DOHH2 (cell line): ENCODE results near the gene ASPRV1.

Source experiments
- H3F3A ChIP-seq: fragments of 200-600 bp; sonication (generic), shearing (Covaris generic); 2 replicates; pipeline ENCODE4 v1.6.0; 2016; ENCODE audit warnings: antibody characterized with exemption, mild to moderate bottlenecking; ENCODE audit not compliant: control insufficient read depth, insufficient read depth
- H3K27ac ChIP-seq: fragments of 200-600 bp; sonication (generic); 2 replicates; pipeline ENCODE4 v1.5.1; 2014; ENCODE audit warnings: low read depth, mild to moderate bottlenecking, low read length, moderate library complexity
- H3K27me3 ChIP-seq: fragments of 200-600 bp; sonication (generic); 2 replicates; pipeline ENCODE4 v1.6.1; 2014; ENCODE audit warnings: mild to moderate bottlenecking, low read length, mixed read lengths; ENCODE audit not compliant: control insufficient read depth
- H3K36me3 ChIP-seq: fragments of 200-600 bp; sonication (generic); 2 replicates; pipeline ENCODE4 v1.6.1; 2014; ENCODE audit warnings: mild to moderate bottlenecking, low read length, moderate library complexity, mixed read lengths; ENCODE audit not compliant: control insufficient read depth
- H3K4me1 ChIP-seq: fragments of 200-600 bp; sonication (generic); 2 replicates; pipeline ENCODE4 v1.6.1; 2014; ENCODE audit warnings: mild to moderate bottlenecking, low read length, mixed read lengths; ENCODE audit not compliant: control insufficient read depth
- H3K4me2 ChIP-seq: fragments of 200-600 bp; sonication (generic); 2 replicates; pipeline ENCODE4 v1.6.0; 2014; ENCODE audit warnings: mild to moderate bottlenecking, low read length, moderate library complexity
- H3K4me3 ChIP-seq: fragments of 200-600 bp; sonication (generic); 2 replicates; pipeline ENCODE4 v1.5.1; 2014; ENCODE audit warnings: mild to moderate bottlenecking, low read length, mixed read lengths
- H3K79me2 ChIP-seq: fragments of 200-600 bp; sonication (generic); 2 replicates; pipeline ENCODE4 v1.6.1; 2014; ENCODE audit warnings: mild to moderate bottlenecking, low read length, mixed read lengths; ENCODE audit not compliant: control insufficient read depth
- H3K9me2 ChIP-seq: fragments of 200-600 bp; sonication (generic); replicated peaks from 2 replicates; pipeline ENCODE4 v1.6.1; 2014; ENCODE audit warnings: mild to moderate bottlenecking, low read length, mixed read lengths; ENCODE audit not compliant: control insufficient read depth
- H3K9me3 ChIP-seq: fragments of 200-600 bp; sonication (generic); 2 replicates; pipeline ENCODE4 v1.6.1; 2014; ENCODE audit warnings: antibody characterized with exemption, low read length, mixed read lengths; ENCODE audit not compliant: control insufficient read depth, insufficient read depth
- H4K20me1 ChIP-seq: fragments of 200-600 bp; sonication (generic); 2 replicates; pipeline ENCODE4 v1.6.0; 2014; ENCODE audit warnings: low read depth, mild to moderate bottlenecking, antibody characterized with exemption, low read length, moderate library complexity; ENCODE audit not compliant: control insufficient read depth, insufficient read depth
- EZH2phosphoT487 ChIP-seq: fragments of 200-600 bp; sonication (generic); IDR thresholded peaks from 2 replicates; pipeline ENCODE4 v1.6.1; 2017; ENCODE audit warnings: borderline replicate concordance, mild to moderate bottlenecking, antibody characterized with exemption, low read length, moderate library complexity, mixed read lengths
- TF ChIP-seq, protein P1 (sequence below): fragments of 200-600 bp; sonication (generic); IDR thresholded peaks from one replicate; pipeline ENCODE4 v1.5.1; 2014; ENCODE audit warnings: antibody characterized with exemption, mild to moderate bottlenecking, low read depth, low read length; ENCODE audit not compliant: poor library complexity, severe bottlenecking

Gene ASPRV1

DNA sequence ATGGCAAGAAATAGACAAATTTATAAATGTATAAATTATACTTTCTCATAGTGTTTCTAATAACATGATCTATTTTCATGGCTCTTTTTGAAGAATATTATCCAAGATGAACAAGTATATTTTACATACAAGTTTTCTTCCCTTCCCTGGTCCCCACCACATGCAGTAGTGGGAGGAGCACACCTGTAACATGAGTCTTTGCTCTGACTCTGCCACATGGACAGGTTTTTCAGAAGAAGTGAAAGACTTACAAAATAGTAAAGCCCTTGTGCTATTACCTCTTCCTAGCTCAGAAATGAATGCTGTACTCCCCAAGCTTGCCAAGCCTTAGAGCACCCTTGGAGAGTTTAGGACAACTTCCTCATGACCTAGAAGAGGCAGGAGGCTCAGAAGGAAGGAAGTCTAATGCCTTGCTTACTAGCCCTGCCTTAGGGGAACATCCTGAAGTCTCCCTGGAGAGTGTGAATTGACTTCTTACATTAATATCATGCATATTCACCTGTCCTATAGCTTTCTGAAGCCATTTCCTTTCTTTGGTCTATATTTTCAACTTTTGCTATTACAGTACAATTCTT is 28.1 kb downstream of the ASPRV1 start:
- Histone ChIP-seq H3K9me2 (no peaks in the 10 kb centered on the region), H3K9me3 (no peaks in the 10 kb centered on the region), H3K27me3 (no peaks in the 10 kb centered on the region), H4K20me1 (no peaks in the 10 kb centered on the region), H3K36me3 (peaks cover 9% of the 10 kb centered on the region; the same call in 1 of the 2 replicates), H3K79me2 (no peaks in the 10 kb centered on the region), H3K27ac (no peak overlapping the region), H3K4me3 (no peak overlapping the region), H3K4me2 (no peak overlapping the region), H3K4me1 (no peaks in the 10 kb centered on the region), H3F3A (no peaks in the 10 kb centered on the region)
- no peak for TF ChIP-seq EZH2phosphoT487
- TF ChIP-seq, protein P1, sequence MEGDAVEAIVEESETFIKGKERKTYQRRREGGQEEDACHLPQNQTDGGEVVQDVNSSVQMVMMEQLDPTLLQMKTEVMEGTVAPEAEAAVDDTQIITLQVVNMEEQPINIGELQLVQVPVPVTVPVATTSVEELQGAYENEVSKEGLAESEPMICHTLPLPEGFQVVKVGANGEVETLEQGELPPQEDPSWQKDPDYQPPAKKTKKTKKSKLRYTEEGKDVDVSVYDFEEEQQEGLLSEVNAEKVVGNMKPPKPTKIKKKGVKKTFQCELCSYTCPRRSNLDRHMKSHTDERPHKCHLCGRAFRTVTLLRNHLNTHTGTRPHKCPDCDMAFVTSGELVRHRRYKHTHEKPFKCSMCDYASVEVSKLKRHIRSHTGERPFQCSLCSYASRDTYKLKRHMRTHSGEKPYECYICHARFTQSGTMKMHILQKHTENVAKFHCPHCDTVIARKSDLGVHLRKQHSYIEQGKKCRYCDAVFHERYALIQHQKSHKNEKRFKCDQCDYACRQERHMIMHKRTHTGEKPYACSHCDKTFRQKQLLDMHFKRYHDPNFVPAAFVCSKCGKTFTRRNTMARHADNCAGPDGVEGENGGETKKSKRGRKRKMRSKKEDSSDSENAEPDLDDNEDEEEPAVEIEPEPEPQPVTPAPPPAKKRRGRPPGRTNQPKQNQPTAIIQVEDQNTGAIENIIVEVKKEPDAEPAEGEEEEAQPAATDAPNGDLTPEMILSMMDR = no peak

DNA sequence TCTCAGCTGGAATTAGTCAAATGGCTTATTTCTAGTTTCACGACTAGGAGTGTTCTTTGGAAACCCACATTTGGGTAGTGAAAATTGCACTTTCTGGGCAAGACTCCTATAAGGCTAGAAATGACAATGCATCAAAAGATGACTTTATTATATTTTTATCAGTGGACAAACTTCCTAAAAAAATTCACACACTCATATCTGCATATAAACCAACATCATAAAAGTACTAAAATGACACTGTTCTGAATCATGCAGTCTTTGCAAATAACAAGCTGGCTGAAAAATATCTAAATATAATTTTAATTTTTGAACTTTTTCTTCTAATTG is 28.9 kb downstream of the ASPRV1 start:
- TF ChIP-seq, protein P1 = no peak
- H3K27me3 ChIP-seq = no peaks in the 10 kb centered on the region
- H3F3A ChIP-seq = no peaks in the 10 kb centered on the region
- H3K27ac ChIP-seq = no peak overlapping the region
- H3K79me2 ChIP-seq = no peaks in the 10 kb centered on the region
- H3K9me2 ChIP-seq = no peaks in the 10 kb centered on the region
- H3K4me1 ChIP-seq = no peaks in the 10 kb centered on the region
- no peak overlapping the region for H3K4me3 ChIP-seq
- H3K36me3 ChIP-seq = peaks cover 5% of the 10 kb centered on the region; the same call in 1 of the 2 replicates
- H3K4me2 ChIP-seq = no peak overlapping the region
- H4K20me1 ChIP-seq = no peaks in the 10 kb centered on the region
- no peaks in the 10 kb centered on the region for H3K9me3 ChIP-seq

- Histone ChIP-seq H3K9me2 (no peaks in the 10 kb centered on the region), H3K4me3 (no peak overlapping the region), H3K4me2 (no peak overlapping the region), H3K9me3 (no peaks in the 10 kb centered on the region), H3K4me1 (no peaks in the 10 kb centered on the region), H3K36me3 (peaks cover 5% of the 10 kb centered on the region; the same call in 1 of the 2 replicates), H4K20me1 (no peaks in the 10 kb centered on the region), H3F3A (no peaks in the 10 kb centered on the region), H3K27me3 (no peaks in the 10 kb centered on the region), H3K79me2 (no peaks in the 10 kb centered on the region), H3K27ac (no peak overlapping the region)
- TF ChIP-seq EZH2phosphoT487 = no peak
- TF ChIP-seq, protein P1 = no peak
Measured at GRCh38 chr2:69931832-69932595, 29.4 kb downstream of the ASPRV1 start.
